ENCODE results near the gene NAGLU. TPM values are rescaled to one million over a fixed set of nuclear protein-coding genes. Genes with fewer than 3 reads are reported as not detected.

Gene NAGLU
- total and polyA plus RNA-seq, 2 of the 13 experiments (the other 11 are each of a cell fraction or from before 2014, with no cell fraction given), result 28.2 to 40.1 TPM

DNA sequence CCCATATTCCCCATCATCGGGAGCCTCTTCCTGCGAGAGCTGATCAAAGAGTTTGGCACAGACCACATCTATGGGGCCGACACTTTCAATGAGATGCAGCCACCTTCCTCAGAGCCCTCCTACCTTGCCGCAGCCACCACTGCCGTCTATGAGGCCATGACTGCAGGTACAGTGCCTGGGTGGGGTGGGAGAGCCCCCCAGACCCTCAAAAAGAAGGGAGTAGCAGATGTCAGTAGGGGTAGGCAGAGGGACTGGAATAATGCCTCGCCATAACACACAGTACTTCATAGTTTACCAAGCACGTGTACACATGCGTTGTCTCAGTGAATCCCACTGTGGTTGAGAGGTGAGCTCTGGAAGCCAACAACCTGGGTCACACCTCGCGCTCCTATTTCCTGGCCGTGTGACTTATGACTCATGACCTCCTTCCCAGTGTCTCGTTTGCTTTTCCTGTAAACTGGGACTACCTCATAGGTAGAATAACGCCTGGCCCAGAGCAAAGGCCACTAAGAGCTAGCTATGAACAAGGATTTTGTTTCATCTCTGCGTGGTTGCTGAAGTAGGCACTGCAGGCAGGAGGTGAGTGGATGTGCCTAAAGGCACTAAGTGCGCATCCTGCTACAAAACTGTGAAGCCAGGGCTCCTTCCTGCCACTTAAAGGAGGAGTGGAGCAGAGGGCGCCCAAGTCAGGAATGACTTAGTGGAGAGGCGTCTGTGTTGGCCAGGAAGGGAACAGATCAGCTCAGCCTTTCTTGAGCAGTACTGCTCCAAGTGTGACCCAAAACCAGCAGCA is 5.2 kb downstream of the NAGLU start (continued):
- TF ChIP-seq, protein P1, sequence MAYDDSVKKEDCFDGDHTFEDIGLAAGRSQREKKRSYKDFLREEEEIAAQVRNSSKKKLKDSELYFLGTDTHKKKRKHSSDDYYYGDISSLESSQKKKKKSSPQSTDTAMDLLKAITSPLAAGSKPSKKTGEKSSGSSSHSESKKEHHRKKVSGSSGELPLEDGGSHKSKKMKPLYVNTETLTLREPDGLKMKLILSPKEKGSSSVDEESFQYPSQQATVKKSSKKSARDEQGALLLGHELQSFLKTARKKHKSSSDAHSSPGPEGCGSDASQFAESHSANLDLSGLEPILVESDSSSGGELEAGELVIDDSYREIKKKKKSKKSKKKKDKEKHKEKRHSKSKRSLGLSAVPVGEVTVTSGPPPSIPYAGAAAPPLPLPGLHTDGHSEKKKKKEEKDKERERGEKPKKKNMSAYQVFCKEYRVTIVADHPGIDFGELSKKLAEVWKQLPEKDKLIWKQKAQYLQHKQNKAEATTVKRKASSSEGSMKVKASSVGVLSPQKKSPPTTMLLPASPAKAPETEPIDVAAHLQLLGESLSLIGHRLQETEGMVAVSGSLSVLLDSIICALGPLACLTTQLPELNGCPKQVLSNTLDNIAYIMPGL (CRISPR knock-in tag; IDR thresholded peaks at IDR 0.05; ENCODE audit: borderline replicate concordance in 1 of 2, low read depth in 1 of 2), result peak; percentile 19 to 91; a peak in 1 of 4 replicates
- peak; percentile 73 for TF ChIP-seq NCOA2 (CRISPR knock-in tag; IDR thresholded peaks at IDR 0.05)
- TF ChIP-seq ETV6 (CRISPR knock-in tag; conservative IDR thresholded peaks at IDR 0.05), result peak; percentile 58; the same call in 1 of the 2 replicates
- no peak for TF ChIP-seq ZNF10 (CRISPR knock-in tag; IDR thresholded peaks at IDR 0.05; ENCODE audit: borderline replicate concordance, low read depth)
- peak; percentile 56; the same call in 1 of the 2 replicates for TF ChIP-seq TOE1 (CRISPR knock-in tag; IDR thresholded peaks at IDR 0.05)
- no peak for TF ChIP-seq ZNF432 (CRISPR knock-in tag; IDR thresholded peaks at IDR 0.05; ENCODE audit: borderline replicate concordance)
- no peak for TF ChIP-seq SRSF9 (IDR thresholded peaks at IDR 0.05; ENCODE audit: borderline replicate concordance, insufficient read depth, low read depth, low read length, poor library complexity, severe bottlenecking)
- no peak for TF ChIP-seq CENPX (CRISPR knock-in tag; IDR thresholded peaks at IDR 0.05)
- TF ChIP-seq SP140L (CRISPR knock-in tag; IDR thresholded peaks at IDR 0.05; ENCODE audit: borderline replicate concordance), result no peak
- peak; percentile 73; the same call in 1 of the 2 replicates for TF ChIP-seq KLF9 (CRISPR knock-in tag; IDR thresholded peaks at IDR 0.05; ENCODE audit: low read depth)
- TF ChIP-seq ZNF607 (CRISPR knock-in tag; IDR thresholded peaks at IDR 0.05; ENCODE audit: borderline replicate concordance), result peak; percentile 90; the same call in 1 of the 2 replicates
- TF ChIP-seq HCFC1 (IDR thresholded peaks at IDR 0.05; ENCODE audit: low read depth, low read length), result no peak
- TF ChIP-seq ZFP62 (CRISPR knock-in tag; IDR thresholded peaks at IDR 0.05), result no peak
- TF ChIP-seq, protein P2, sequence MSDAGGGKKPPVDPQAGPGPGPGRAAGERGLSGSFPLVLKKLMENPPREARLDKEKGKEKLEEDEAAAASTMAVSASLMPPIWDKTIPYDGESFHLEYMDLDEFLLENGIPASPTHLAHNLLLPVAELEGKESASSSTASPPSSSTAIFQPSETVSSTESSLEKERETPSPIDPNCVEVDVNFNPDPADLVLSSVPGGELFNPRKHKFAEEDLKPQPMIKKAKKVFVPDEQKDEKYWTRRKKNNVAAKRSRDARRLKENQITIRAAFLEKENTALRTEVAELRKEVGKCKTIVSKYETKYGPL (CRISPR knock-in tag; IDR thresholded peaks at IDR 0.05), result no peak
- TF ChIP-seq ZNF850 (CRISPR knock-in tag; conservative IDR thresholded peaks at IDR 0.05), result no peak
- TF ChIP-seq, protein P3, sequence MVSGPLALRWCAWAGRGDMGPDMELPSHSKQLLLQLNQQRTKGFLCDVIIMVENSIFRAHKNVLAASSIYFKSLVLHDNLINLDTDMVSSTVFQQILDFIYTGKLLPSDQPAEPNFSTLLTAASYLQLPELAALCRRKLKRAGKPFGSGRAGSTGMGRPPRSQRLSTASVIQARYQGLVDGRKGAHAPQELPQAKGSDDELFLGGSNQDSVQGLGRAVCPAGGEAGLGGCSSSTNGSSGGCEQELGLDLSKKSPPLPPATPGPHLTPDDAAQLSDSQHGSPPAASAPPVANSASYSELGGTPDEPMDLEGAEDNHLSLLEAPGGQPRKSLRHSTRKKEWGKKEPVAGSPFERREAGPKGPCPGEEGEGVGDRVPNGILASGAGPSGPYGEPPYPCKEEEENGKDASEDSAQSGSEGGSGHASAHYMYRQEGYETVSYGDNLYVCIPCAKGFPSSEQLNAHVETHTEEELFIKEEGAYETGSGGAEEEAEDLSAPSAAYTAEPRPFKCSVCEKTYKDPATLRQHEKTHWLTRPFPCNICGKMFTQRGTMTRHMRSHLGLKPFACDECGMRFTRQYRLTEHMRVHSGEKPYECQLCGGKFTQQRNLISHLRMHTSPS (CRISPR knock-in tag; IDR thresholded peaks at IDR 0.05; ENCODE audit: low read depth), result peak; percentile 69; the same call in 1 of the 2 replicates
- TF ChIP-seq KDM6A (CRISPR knock-in tag; IDR thresholded peaks at IDR 0.05; ENCODE audit: low read depth), result peak; percentile 75; the same call in 1 of the 2 replicates

All from HepG2 (cell line).